CD4-positive, alpha-beta memory T cell (primary cell): ENCODE results near the gene FAM124A. TPM values are rescaled to one million over a fixed set of nuclear protein-coding genes. Genes with fewer than 3 reads are reported as not detected.

Source experiments
- CTCF ChIA-PET: fragments of 350-600 bp; sonication (Branson Sonifier 250); formaldehyde crosslinking; loops from one replicate; lab custom pipeline; 2021; ENCODE audit warnings: inconsistent platforms; ENCODE audit not compliant: partially characterized antibody; lab: Charles Lee
- POLR2A ChIA-PET: fragments of 350-600 bp; sonication (Branson Sonifier 250); formaldehyde crosslinking; loops from one replicate; lab custom pipeline; 2021; ENCODE audit not compliant: partially characterized antibody; lab: Charles Lee
- DNase-seq, 5 donors: peaks; one replicate each; pipeline versions ENCODE4 v3.0.0 to v3.0.0-alpha.2; 2020 to 2022; ENCODE audit warnings: mixed read lengths in 1 of 5
- H3K27ac ChIP-seq: one replicate; pipeline ENCODE4 v1.7.0; 2013; ENCODE audit warnings: low read depth, low read length
- H3K27me3 ChIP-seq: 2 replicates; pipeline ENCODE4 v1.7.0; 2013; ENCODE audit warnings: mild to moderate bottlenecking, low read length, moderate library complexity; ENCODE audit not compliant: insufficient read depth
- H3K36me3 ChIP-seq: 2 replicates; pipeline ENCODE4 v1.7.0; 2013; ENCODE audit warnings: mild to moderate bottlenecking, low read length, moderate library complexity; ENCODE audit not compliant: insufficient read depth
- H3K4me1 ChIP-seq: 2 replicates; pipeline ENCODE4 v1.7.0; 2013; ENCODE audit warnings: mild to moderate bottlenecking, low read length, moderate library complexity; ENCODE audit not compliant: insufficient read depth
- H3K4me3 ChIP-seq, 2 donors: one replicate each; pipeline ENCODE4 v1.7.0; 2013; ENCODE audit warnings: low read length in 2 of 2, mild to moderate bottlenecking in 1 of 2
- H3K9me3 ChIP-seq, 2 donors: one replicate each; pipeline ENCODE4 v1.7.0; 2013; ENCODE audit warnings: low read length in 2 of 2, control low read depth in 1 of 2; ENCODE audit not compliant: control insufficient read depth in 1 of 2
- H3K27ac Mint-ChIP-seq, 7 donors: one replicate each; pipeline ENCODE4 v1.8.0; 2020 to 2021; ENCODE audit warnings: mixed read lengths in 7 of 7, mild to moderate bottlenecking in 6 of 7, inconsistent platforms in 3 of 7, moderate library complexity in 3 of 7
- H3K27me3 Mint-ChIP-seq, 2 donors: one replicate each; pipeline ENCODE4 v1.8.0; 2020 to 2021; ENCODE audit warnings: mixed read lengths in 2 of 2
- H3K36me3 Mint-ChIP-seq, 2 donors: one replicate each; pipeline ENCODE4 v1.8.0; 2020 to 2021; ENCODE audit warnings: mixed read lengths in 2 of 2, inconsistent platforms in 1 of 2, mild to moderate bottlenecking in 1 of 2
- H3K4me1 Mint-ChIP-seq, 4 donors: one replicate each; pipeline ENCODE4 v1.8.0; 2020 to 2021; ENCODE audit warnings: mixed read lengths in 4 of 4, mild to moderate bottlenecking in 1 of 4
- H3K4me3 Mint-ChIP-seq, 8 donors: one replicate each; pipeline ENCODE4 v1.8.0; 2020 to 2021; ENCODE audit warnings: mixed read lengths in 8 of 8, mild to moderate bottlenecking in 7 of 8, moderate library complexity in 6 of 8, inconsistent platforms in 3 of 8
- H3K9me3 Mint-ChIP-seq, 8 donors: one replicate each; pipeline ENCODE4 v1.8.0; 2020 to 2021; ENCODE audit warnings: mixed read lengths in 8 of 8, mild to moderate bottlenecking in 5 of 8, inconsistent platforms in 3 of 8, moderate library complexity in 1 of 8
- intact Hi-C: fragments of 100-400 bp; cut with micrococcal nuclease; formaldehyde crosslinking; loops from one replicate; pipeline ENCODE4 v1.15.1; 2023
- polyA plus RNA-seq, 2 donors: library from polyadenylated mRNA; unstranded; fragments of 300-500 nt; fragmentation: Illumina TruSeq; gene quantifications; one replicate each; pipeline ENCODE4 v1.2.3, GENCODE V29; 2021
- total RNA-seq, 2 experiments: library from RNA; stranded (reverse); gene quantifications; one replicate each; pipeline ENCODE4 v1.2.3, GENCODE V29; 2021

FAM124A gene
- total and polyA plus RNA-seq, 4 experiments from 2014 or later: not detected

DNA sequence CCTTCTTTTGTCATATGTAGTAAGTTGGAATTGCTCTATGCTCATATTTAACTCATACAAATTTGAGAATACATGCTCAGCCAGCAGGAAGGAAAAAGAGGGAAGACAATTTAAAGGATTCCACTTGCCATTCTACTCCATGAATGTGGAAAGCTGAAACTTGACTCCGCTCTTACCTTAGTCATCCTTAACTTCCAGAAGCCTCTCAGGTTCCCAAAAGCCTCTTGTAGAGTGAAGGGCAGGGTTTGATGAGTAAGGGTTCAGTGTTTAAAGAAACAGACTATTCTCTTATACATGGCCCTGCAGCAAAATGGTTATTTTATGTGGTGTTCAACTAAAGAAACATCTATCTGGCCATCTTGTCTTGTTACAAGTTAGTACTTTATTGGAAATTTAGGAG, 27.1 kb downstream of the FAM124A start:
- no peak overlapping the region for H3K4me3 ChIP-seq
- intact Hi-C loops: no loop called here
- no peaks in the 10 kb centered on the region for H3K4me1 Mint-ChIP-seq
- CTCF ChIA-PET: interaction anchor here (1.2 kb wide), 1 partner anchor 38 kb away, joined by 3 read pairs; no protein-coding TSS in a partner anchor
- H3K4me3 Mint-ChIP-seq: no peak overlapping the region
- H3K27me3 Mint-ChIP-seq: peaks cover 6 to 14% of the 10 kb centered on the region in 2 donors
- no peaks in the 10 kb centered on the region for H3K36me3 ChIP-seq
- no peak for DNase-seq
- POLR2A ChIA-PET: no interaction called here
- H3K9me3 Mint-ChIP-seq: no peaks in the 10 kb centered on the region
- H3K36me3 Mint-ChIP-seq: no peaks in the 10 kb centered on the region
- no peaks in the 10 kb centered on the region for H3K4me1 ChIP-seq
- no peaks in the 10 kb centered on the region for H3K27me3 ChIP-seq
- no peaks in the 10 kb centered on the region for H3K9me3 ChIP-seq
- no peak overlapping the region for H3K27ac Mint-ChIP-seq
- H3K27ac ChIP-seq: no peak overlapping the region

DNA sequence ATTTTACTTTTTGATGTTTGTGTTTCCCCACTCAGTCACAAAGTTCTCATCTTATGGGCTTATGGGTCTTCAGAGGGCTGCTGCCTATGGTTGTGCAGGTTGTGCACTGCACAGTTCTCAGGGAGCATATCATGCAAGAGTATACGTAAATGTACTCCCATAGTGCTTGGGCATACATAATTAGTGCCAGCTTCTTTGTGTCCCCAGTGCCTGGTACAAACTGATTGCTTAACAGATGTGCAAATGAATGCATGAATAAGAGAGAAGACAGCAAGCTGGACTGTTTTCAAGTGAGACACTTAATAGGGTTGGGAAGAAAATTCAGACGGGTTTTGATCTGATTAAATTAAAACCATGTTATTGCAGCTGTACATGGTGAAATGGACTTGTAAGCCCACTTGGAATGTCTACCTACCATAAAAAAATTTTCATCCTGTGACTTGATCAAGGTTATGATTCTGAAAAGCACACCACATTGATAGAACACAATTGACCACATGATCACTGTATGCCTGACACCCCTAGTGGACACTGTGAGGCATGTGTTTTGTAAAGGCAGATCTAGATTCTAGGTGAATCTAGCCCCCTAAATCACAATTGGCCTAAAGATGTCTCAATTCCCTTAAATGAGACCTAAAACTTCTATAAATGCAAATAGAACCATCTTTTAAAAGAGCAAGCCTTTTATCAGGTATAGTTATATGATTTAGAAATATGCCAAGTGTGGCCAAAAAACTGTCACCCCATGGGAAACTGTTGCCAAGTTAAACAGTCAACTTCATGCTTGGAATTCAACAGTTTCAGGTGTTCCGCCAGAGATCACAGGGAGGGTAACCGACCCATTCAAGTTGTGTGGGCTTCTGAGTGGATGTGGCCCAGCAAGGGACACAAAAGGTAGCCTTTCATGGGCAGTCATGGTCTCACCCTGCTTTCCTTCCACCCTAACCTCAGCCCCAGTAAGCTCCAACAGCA, 27.9 kb downstream of the FAM124A start:
- H3K4me3 Mint-ChIP-seq: no peak overlapping the region
- Histone ChIP-seq H3K4me3 (no peak overlapping the region), H3K27ac (no peak overlapping the region), H3K36me3 (no peaks in the 10 kb centered on the region), H3K27me3 (no peaks in the 10 kb centered on the region), H3K4me1 (no peaks in the 10 kb centered on the region), H3K9me3 (no peaks in the 10 kb centered on the region)
- no peaks in the 10 kb centered on the region for H3K4me1 Mint-ChIP-seq
- H3K36me3 Mint-ChIP-seq: no peaks in the 10 kb centered on the region
- no peaks in the 10 kb centered on the region for H3K9me3 Mint-ChIP-seq
- POLR2A ChIA-PET: interaction anchor here (0.5 kb wide), 1 partner anchor 13 kb away, joined by 3 read pairs; no protein-coding TSS in a partner anchor
- H3K27ac Mint-ChIP-seq: no peak overlapping the region
- intact Hi-C loops: no loop called here
- no peak for DNase-seq
- CTCF ChIA-PET: interaction anchor here (1.0 kb wide), 1 partner anchor 36 kb away, joined by 3 read pairs; no protein-coding TSS in a partner anchor
- H3K27me3 Mint-ChIP-seq: peaks cover 6 to 12% of the 10 kb centered on the region in 2 donors

DNA sequence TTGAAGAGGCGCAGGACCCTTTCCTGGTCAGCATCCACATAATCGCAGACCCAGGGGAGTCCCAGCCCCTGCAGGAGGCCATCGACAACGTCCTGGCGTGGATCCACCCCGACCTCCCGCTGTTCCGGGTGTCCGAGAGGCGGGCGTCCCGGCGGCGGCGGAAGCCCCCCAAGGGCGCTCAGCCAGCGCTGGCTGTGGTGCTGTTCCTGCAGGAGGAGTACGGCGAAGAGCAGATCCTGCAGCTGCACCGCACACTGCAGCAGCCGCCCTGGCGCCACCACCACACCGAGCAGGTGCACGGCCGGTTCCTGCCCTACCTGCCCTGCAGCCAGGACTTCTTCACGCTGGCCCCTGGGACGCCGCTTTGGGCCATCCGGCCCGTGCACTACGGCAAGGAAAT, 29.3 kb downstream of the FAM124A start:
- Histone ChIP-seq H3K9me3 (no peaks in the 10 kb centered on the region), H3K4me3 (no peak overlapping the region), H3K36me3 (no peaks in the 10 kb centered on the region), H3K4me1 (no peaks in the 10 kb centered on the region), H3K27me3 (no peaks in the 10 kb centered on the region), H3K27ac (no peak overlapping the region)
- intact Hi-C loops: no loop called here
- H3K36me3 Mint-ChIP-seq: no peaks in the 10 kb centered on the region
- H3K4me1 Mint-ChIP-seq: no peaks in the 10 kb centered on the region
- H3K9me3 Mint-ChIP-seq: no peaks in the 10 kb centered on the region
- H3K27ac Mint-ChIP-seq: no peak overlapping the region
- no peak overlapping the region for H3K4me3 Mint-ChIP-seq
- CTCF ChIA-PET: no interaction called here
- peaks cover 4 to 9% of the 10 kb centered on the region in 2 donors for H3K27me3 Mint-ChIP-seq
- DNase-seq: no peak
- POLR2A ChIA-PET: no interaction called here

- CTCF ChIA-PET: interaction anchor here (0.6 kb wide), 1 partner anchor 33 kb away, joined by 3 read pairs; no protein-coding TSS in a partner anchor
- intact Hi-C loops: no loop called here
Observed at GRCh38 chr13:51252954-51253532, 30.8 kb downstream of the FAM124A start.

DNA sequence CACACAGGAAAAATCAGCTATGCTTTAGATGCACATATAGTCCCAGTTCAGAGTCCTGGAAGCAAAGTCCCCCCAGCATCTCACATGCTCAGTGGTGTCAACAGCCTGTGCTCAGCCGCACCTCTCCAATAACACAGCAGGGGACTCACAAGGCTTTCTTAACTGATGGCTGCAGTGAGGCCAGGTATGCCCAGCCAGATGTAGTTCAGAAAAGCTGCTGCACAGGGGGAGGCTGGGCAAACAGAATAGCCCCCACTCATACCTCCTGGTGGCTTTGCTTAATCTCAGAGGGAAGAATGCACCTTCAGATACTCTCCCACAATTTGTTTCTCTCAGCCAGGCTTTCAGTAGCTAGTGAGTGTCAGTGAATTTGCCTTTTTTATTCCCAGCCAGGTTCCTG, 33.4 kb downstream of the FAM124A start:
- Mint-ChIP-seq H3K36me3 (no peaks in the 10 kb centered on the region), H3K4me1 (no peaks in the 10 kb centered on the region), H3K27me3 (peaks cover 3 to 13% of the 10 kb centered on the region in 2 donors), H3K9me3 (peaks cover 0 to 2% (median 0%) of the 10 kb centered on the region in 8 donors), H3K27ac (no peak overlapping the region), H3K4me3 (no peak overlapping the region)
- Histone ChIP-seq H3K9me3 (no peaks in the 10 kb centered on the region), H3K4me3 (no peak overlapping the region), H3K4me1 (no peaks in the 10 kb centered on the region), H3K27me3 (no peaks in the 10 kb centered on the region), H3K36me3 (no peaks in the 10 kb centered on the region), H3K27ac (no peak overlapping the region)
- ChIA-PET POLR2A (no interaction called here), CTCF (no interaction called here)
- intact Hi-C loops: no loop called here
- DNase-seq: no peak

More at GRCh38 chr13:51252954-51253532, 30.8 kb downstream of the FAM124A start:
- Mint-ChIP-seq H3K4me3 (no peak overlapping the region), H3K27me3 (peaks cover 1 to 11% of the 10 kb centered on the region in 2 donors), H3K36me3 (no peaks in the 10 kb centered on the region), H3K4me1 (no peaks in the 10 kb centered on the region), H3K27ac (no peak overlapping the region), H3K9me3 (no peaks in the 10 kb centered on the region)
- no peak for DNase-seq
- POLR2A ChIA-PET: no interaction called here
- H3K27ac ChIP-seq: no peak overlapping the region
- no peaks in the 10 kb centered on the region for H3K9me3 ChIP-seq
- no peaks in the 10 kb centered on the region for H3K4me1 ChIP-seq
- no peak overlapping the region for H3K4me3 ChIP-seq
- no peaks in the 10 kb centered on the region for H3K27me3 ChIP-seq
- no peaks in the 10 kb centered on the region for H3K36me3 ChIP-seq

DNA sequence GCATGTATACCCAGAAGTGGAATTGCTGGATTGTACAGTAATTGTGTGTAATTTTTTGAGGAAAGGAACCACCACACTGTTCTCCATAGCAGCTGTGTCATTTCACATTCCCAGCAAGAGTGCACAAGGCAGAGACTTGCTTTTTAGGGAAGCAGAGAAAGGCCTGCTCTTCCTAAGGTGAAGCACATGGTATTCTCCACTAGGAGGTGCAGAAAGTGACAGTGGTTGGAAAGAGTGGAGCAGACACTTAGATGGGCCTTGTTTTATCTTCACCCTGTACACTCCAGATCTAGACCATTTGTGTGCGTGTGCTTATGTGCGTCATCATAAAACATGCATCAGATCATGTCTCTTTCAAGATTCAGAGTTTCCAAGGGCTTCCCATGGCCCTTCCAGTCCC, 35.0 kb downstream of the FAM124A start:
- no peak for DNase-seq
- H3K4me3 Mint-ChIP-seq: no peak overlapping the region
- no peak overlapping the region for H3K27ac ChIP-seq
- no peak overlapping the region for H3K4me3 ChIP-seq
- CTCF ChIA-PET: no interaction called here
- no peaks in the 10 kb centered on the region for H3K36me3 ChIP-seq
- POLR2A ChIA-PET: no interaction called here
- no peaks in the 10 kb centered on the region for H3K4me1 ChIP-seq
- H3K27me3 ChIP-seq: no peaks in the 10 kb centered on the region
- peaks cover 2 to 11% of the 10 kb centered on the region in 2 donors for H3K27me3 Mint-ChIP-seq
- no peaks in the 10 kb centered on the region for H3K9me3 ChIP-seq
- no peak overlapping the region for H3K27ac Mint-ChIP-seq
- no peaks in the 10 kb centered on the region for H3K4me1 Mint-ChIP-seq
- H3K36me3 Mint-ChIP-seq: no peaks in the 10 kb centered on the region
- intact Hi-C loops: no loop called here
- H3K9me3 Mint-ChIP-seq: peaks cover 0 to 2% (median 0%) of the 10 kb centered on the region in 8 donors
